SK-N-MC (cell line): Measurements from ENCODE around the gene TPTE.
"Not testable (repeated sequence)": the region's sequence is repeated elsewhere in the genome, so short reads cannot be mapped to it uniquely, and the experiment has no call there.

Source experiments
- EZH2 ChIP-seq: fragments of 200-600 bp; sonication (generic); IDR thresholded peaks from one replicate; pipeline ENCODE4 v1.6.1; 2017; ENCODE audit warnings: antibody characterized with exemption
- POLR2AphosphoS5 ChIP-seq: IDR thresholded peaks from 2 replicates; pipeline ENCODE4 v1.6.1; 2012; ENCODE audit warnings: mild to moderate bottlenecking, low read depth, low read length, borderline replicate concordance

DNA sequence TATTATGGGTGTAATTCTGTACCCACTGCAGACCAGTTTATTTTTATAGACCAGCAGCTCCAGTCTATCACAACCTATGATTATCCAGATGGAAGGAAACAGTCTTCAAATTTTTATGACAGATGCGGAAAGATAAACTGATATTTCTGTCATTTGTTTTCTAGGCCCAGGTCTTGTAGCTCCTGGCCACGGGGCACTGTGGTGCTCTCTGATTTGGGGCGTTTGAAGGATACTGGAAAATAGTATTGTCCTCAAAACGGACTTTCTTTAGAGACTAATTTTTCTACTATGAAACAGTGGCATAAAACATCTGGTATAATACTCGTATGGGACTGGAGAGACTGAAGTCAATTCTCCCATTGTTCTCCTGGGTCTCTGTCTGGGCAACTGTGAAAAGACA lies 124.3 kb downstream of the TPTE start:
- TF ChIP-seq EZH2, POLR2AphosphoS5: not testable (repeated sequence)
